Measurements from ENCODE around the gene HS6ST1. TPM values are rescaled to one million over a fixed set of nuclear protein-coding genes. Genes with fewer than 3 reads are reported as not detected.
"Not testable (repeated sequence)": the region's sequence is repeated elsewhere in the genome, so short reads cannot be mapped to it uniquely, and the experiment has no call there.

The HS6ST1 gene
- total RNA-seq, 1 donor from 2014 or later: 26.8 TPM

DNA sequence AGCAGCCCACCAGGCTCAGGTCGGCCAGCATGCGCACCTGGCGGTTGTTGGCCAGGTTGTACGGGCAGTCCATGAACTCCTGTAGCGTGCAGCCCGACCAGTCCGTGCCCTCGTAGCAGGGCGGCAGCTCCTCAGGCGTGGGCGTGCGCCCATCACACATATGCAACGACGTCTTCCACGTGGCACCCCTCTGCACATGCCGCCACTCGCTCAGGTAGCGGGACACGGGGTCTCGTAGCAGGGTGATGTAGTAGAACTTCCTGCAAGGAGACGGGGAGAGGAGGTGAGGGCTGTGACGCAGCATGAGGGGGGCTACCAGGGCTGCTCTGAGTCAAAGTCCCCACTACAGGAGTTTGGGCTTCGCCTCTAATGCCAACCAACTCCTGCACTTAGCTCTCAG lies 50.1 kb downstream of the HS6ST1 start:
- DNase-seq: not testable (repeated sequence)

DNA sequence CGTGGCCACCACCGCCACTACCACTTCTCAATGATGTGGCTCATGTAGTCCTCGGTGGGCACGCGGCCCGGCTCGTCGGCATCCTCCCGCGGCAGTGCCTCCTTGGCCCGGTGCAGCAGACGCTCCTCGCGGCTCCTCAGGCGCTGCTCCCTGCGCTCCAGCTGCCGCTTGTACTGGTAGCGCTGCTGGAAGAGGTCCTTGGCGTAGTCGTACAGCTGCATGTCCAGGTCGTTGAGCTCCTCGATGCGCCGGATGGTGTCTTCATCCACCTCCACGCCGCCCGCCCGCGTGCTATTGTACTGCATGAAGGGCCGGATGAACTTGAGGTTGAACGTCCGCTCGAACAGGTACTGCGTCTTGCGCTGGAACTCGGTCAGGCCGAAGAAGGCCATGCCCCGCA lies 50.5 kb downstream of the HS6ST1 start:
- not testable (repeated sequence) for DNase-seq

DNA sequence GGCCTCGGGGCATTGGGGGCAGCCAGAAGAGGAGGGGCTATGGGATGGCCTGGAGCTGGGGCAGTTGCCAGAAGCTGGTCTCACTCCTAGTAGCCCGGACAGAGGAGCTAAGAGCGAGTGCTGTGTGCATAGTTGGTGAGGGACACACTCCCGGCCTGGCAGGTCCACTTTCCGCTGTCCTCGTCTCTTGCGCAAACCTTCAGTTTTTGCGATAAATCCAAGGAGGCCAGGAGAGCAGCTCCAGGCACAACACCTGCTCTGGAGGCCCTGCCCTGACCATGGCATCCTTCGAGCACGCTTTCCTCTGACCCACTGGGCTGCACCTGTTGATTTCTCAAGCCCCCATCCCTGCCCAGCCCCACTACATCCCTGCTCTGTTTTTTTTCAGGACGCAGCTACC lies 51.0 kb downstream of the HS6ST1 start:
- DNase-seq: not testable (repeated sequence)

DNA sequence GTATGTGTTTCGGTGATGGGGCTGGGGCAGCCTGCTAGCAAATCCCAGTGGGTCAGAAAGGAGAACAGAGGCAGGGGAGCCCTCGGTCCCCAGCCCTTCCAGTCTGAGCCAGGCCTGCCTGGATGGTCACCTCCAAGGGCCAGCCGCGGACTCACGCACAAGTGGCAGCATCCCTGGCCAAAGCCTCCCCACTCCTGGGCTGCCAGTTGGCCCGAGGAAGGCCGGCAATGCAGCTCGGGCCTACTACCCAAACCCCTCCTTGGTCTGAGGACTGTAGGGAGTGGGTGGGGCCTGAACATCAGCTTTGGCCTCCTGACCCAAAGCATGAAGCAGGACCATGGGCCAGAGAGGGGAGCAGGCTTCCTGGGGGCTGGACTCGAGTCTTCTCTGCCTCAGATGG lies 51.5 kb downstream of the HS6ST1 start:
- not testable (repeated sequence) for DNase-seq

DNA sequence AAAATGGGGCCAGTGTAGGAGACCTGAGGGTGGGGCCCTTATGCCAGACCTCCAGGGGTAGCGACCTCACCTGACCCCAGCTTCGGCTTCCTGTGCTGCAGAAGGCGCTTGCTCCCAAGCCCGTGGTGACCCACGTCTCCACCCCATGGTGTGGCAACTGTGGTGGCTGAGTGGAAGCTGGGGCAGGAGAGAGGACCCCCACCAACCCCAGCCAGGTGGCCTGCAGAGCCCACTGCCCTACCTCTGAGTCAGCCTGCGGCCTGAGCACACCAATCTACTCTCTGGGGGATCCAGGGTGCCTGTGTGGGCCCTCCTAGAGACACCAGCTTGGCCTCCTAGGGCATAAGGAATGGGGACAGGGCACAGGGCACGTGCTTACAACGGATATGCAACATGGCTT lies 52.2 kb downstream of the HS6ST1 start:
- DNase-seq: not testable (repeated sequence)

DNA sequence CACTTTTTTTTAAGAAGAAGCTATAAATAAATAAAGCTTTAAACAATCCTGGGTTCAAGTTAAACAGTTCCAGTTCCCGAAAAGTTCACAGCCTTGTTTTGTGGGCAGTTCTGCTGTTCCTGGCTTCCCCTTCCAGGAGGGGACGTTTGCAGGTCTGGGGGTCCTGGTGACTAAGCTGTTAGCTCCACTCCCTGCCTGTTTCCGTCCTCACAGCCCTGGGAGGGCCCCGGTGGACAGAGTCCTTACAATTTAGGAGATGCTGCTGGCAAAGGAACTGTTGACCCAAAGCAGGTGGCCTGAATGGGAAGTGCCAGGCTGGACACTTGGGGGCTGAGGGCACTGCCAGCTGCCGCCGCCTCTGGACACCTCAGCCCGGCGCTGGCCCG lies 53.1 kb downstream of the HS6ST1 start:
- not testable (repeated sequence) for DNase-seq

DNA sequence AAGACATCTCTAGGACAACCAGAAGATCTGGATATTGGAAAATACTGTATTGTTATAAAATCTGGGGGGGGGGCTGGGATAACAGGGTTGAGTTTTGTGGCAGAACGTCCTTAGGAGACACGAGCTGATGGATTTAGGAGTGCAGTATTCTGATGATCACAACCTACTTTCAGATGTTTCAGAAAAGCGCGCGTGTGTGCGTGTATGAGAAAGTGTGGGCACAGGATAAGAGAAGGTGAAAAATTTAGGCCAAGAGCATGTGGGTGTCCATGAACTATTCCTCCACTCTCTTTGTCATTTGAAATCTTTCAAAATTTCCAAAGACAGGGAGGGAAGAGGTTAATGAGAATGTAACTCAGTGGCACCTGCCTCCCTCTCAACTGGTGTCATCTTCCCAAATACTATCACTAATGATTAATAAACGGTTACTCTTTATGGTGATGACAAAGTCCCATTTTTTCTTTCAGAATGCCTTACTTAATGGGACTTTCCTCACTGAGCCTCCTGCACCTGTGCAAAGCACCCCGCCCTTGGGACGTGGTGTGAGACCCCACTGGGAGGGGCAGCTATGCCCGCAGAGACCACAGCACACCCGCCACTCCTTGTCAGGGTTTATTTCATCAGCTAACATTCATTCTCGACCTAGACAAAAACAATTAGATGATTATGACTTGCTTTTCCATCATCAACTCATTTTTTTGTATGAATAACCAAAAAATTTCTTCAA lies 53.6 kb downstream of the HS6ST1 start:
- no peak for DNase-seq

DNA sequence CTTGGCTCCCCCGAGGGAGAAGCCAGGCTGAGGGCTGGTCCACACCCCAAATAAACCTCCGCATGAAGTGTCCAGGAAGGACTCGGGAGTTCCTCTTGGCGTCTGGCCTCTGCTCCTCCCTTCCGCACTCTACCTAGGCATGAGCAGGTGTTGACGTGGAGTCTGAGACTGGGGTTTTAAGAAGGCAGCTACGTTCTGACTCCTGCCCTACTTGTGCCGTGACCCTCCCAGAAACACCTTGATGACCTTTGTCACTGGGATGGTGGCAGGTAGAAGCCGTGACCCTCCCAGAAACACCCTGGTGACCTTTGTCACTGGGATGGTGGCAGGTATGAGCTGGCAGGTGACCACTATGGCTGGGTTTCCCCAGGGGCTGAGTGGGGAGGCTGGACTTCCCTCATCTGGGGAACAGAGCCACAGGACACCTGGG lies 54.8 kb downstream of the HS6ST1 start:
- DNase-seq: no peak

DNA sequence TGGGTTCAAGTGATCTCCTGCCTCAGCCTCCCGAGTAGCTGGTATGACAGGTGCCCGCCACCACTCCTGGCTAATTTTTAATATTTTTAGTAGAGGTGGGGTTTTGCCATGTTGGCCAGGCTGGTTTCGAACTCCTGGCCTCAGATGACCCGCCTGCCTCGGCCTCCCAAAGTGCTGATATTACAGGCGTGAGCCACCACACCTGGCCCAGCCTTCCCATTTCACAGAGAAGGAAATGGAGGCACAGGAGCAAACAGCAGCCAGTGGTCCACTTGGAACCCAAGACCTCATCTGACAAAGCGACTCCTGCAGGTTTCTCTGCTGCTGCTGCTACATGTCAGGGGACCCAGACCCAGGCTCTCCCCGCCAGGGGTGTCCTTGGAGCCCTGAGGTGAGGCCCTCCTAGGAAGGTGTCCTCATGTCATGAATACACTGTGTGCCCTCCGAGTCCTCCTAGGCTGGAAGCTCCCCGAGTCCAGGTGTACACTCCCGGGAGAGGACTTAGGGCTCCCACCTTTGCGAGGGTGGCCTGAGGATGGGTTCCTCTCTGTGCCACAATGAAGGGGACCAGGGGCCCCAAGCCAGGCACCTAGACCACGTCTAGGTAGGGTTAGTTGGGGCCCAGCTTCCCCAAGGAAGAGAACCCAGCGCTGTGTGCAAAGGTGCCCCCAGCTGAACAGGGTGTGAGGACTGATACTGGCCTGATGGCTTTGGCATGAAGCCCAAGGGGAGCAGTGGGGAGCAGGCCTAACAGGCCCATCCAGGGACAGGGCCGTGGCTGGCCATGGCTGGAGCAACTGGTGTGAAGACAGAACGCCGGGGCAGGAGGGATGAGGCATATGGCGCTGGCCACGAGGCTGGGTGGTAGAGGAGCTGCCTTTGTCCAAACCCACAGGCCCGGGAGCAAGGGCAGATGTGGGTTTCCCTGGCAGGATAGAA lies 56.1 kb downstream of the HS6ST1 start:
- DNase-seq: no peak

DNA sequence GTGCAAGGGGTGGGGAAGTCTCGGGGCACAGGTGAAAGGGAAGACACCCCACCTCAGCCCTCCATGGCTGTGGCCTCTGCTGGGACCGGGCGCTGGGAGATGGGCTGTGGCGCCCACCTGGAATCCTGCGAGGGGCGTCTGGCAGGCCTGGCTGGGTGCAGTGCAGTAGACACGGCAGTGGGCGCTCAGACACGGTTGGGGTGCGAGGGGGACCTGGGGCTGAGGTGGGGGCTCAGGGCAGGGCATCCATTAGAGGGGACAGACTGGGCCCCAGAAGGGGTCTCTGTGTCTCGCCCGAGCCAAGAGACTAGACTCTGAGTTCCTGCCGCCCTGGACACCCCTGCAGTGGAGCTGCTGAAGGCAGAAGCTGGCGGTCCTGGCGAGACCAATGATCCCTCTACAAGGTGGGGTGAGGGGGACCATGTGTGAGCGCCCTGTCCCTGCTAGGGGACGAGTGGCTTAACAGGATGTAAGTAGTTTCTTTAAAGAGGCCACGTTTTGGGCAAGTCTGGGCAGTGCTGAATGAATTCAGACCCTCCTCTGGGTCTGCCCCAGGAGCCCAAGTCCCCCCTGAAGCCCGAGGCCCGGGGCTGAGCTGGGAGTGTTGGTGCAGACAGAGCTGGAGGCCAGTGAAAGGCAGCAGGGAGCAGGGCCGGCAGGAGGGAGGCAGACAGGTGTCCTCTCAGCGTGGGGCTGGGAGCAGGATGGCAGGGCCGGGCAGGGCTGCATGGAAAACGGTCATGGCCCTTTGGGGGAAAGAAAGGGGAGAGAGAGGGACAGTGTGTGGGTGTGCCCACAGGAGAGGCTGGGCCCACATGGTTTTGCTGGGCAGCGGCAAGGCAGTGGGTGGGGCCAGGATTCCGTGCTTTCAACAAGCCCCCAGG lies 57.2 kb downstream of the HS6ST1 start:
- DNase-seq: no peak

DNA sequence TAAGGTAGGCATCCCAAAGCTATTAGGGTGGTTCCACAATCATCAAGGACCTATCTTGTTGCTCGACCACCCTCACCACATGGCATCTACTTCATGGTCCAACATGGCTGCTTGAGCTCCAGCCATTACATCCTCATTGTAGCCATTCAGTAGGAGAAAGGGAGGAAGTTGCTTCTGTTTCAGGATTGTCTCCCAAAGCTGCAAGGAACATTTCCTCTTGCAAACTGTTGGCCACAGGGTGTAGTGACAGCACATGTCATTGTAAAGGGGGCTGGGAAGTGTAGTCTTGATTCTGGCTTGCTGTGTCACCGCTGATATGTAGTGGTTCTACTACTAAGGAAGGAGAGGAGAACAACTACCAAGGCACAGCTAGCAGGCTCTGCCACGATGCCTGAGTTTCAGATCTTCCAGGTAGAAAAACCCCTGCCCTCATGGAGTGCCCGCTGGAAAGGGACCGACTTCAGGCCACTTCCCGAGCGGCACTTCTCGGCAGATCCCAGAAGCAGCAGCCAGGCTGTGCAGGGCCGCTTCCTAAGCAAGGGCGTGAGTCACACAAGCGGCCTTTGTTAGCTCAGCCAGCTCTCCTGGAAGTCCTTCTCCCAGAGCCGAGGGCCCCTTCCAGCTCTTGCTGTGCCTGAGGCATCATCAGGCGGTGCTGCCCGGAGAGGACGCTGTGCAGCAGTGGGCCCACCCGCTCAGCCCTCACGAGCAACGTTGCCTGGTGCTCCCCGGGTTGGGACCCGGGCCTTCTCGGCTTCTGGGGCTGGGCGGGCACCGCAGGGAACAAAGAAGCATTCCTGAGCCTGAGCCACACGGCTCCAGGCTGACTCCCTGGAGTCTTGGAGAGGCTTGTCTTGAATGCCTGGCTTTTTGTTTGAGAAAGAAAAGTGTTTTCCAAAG lies 58.2 kb downstream of the HS6ST1 start:
- peak; percentile 71 for DNase-seq

DNA sequence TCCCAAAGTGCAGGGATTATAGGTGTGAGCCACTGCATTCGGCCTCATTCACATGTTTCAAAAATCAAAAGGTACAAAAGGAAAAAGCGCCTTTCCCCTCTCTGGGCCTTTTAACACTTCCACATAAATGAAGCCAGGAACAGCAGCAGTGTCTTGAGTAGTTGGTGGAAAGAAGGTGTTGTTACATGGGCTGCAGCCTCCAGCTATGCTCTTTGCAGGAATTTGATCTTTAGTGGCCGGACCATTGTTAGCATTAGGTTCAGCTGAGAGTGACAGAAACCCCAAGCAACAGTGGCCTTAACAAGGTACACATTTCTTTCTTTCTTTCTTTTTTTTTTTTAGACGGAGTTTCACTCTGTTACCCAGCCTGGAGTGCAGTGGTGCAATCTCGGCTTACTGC lies 59.1 kb downstream of the HS6ST1 start:
- DNase-seq: no peak

DNA sequence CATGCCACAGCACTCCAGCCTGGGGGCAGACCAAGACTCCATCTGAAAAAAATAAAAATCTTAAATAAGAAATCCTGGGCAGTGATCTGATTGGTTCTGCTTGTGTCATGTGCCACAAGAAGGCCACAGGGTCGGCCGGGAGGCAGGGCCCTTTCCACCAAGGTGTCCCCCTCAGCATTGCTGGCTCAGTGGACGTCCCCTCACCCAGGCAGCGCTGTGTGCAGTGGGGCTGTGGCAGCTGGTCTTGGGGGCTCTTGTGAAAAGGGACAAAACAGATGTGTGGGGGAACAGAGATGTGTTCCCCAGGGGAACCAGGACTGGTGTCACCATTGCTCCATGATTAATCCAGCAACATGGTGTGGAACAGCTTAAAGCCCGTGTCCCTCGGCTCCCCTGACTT lies 60.5 kb downstream of the HS6ST1 start:
- no peak for DNase-seq

DNA sequence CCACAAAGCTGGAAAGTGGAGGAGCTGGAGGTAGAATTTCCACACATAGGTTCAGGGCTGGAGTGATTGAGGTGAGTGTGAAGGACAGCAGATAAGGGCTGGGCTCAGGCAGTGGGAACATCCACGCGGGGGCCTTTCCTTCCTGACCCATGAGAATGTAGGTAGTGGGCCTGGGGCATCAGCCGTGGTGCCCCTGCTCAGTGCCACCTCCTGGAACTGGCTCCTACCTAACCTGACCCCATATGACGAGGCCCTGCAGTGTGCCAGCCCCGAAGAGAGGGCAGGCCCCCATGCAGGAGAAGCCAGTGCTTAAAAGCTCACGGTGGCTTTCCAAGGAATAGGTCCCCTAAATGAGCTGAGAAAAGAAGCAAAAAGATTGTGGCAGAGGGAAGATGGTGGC lies 66.2 kb downstream of the HS6ST1 start:
- no peak for DNase-seq

DNA sequence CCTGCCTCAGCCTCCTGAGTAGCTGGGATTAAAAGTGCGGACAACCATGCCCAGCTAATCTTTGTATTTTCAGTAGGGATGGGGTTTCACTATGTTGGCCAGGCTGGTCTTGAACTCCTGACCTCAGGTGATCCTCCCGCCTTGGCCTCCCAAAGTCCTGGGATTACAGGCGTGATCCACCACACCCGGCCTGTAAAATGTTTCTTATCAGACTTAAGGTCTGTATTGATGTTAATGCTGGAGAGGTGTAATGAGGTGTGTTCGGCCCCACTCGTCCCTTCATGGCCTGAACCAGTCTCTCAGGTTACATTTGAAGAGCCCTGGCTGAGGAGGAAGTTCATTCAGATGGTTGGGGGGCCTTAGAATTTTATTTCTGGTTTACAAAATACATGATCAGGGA lies 66.6 kb downstream of the HS6ST1 start:
- DNase-seq: not testable (repeated sequence)

DNA sequence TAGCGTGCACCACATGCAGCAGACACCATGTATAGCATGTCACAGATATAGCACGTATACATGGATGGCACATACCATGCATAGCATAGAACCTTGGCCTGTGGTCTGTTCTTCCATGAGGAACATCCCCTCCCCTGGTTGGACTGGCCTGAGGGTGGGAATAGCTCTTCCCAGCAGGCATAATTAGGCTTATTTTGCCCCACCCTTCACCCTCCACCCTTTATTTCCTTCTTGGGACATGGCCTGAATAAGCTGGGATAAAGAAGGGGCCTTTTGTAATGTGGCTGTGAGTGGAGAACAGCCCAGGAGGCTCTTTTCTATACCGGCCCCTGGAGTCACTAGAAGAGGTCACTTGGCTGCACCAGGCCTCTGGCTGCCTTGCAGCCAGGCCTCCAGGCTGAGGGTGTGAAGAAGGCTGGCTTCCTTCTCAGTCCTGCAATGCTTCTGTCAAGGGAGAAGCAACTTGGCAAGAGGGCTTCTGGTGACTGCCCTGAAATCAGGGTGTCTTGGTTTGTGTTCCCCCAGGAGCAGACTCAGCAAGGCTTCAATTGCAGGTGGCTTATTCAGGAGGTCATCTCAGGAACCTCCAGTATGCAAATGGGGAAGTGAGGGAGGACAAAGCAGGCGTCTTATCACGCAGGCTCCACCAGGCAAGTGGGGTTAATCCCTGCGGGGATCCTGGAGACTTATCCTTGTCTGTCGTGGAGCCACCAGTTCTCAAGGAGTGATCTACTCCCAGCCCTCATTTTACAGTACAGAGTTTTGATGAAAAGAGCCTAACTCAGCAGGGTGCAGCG lies 68.2 kb downstream of the HS6ST1 start:
- DNase-seq: no peak

DNA sequence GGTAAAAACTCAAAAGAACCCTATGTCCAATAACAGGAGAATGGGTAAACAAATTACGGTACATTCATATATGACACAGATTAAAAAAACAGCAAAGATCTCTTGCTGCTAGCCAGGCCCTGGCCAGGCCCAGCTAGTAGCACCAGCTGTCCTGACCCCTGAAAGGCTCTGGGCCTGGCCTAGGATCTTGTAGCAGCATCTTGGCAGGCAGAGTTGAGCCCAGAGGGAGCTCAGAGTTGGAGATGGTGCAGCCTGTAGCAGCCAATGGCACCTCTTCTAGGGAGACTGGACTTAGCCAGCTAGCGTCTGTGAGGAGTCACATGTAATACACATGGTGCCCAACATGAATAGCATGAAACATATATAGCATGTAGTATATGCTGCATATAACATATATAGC lies 69.1 kb downstream of the HS6ST1 start:
- DNase-seq: no peak

DNA sequence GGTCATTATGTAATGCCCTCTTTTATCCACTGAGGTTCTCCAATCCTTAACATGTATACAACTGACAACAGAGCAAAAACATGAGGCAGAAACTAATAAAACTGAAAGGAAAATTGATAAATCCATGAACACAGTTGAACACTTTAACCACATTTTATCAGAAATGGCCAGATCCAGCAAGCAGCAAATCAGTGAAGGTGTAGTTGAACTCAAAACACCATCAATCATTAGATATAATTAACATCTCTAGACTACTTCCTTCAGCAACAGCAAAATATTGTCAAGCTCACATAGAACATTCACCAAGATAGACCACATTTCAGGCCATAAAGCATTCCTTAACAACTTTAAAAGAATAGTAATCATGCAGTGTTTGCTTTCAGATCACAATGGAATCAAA lies 72.9 kb downstream of the HS6ST1 start:
- DNase-seq: no peak

DNA sequence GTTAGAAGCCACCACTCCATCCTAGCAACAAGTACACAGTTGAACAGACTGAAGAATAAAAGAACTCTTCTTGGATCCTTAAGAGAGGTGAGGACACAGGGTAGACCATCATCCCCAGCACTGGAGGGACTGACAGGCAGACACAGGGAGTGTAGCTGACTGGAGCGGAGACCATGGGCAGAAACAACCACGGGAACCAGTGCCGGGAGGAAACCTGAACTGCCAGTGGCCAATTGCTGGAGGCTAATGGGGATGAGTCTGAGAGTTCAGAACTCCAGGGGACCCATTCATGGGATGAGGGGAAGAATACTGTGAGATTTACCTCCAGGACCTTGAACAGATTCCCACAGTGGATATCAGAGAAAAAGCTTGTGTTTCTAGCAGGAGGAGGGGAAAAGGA lies 76.8 kb downstream of the HS6ST1 start:
- no peak for DNase-seq

DNA sequence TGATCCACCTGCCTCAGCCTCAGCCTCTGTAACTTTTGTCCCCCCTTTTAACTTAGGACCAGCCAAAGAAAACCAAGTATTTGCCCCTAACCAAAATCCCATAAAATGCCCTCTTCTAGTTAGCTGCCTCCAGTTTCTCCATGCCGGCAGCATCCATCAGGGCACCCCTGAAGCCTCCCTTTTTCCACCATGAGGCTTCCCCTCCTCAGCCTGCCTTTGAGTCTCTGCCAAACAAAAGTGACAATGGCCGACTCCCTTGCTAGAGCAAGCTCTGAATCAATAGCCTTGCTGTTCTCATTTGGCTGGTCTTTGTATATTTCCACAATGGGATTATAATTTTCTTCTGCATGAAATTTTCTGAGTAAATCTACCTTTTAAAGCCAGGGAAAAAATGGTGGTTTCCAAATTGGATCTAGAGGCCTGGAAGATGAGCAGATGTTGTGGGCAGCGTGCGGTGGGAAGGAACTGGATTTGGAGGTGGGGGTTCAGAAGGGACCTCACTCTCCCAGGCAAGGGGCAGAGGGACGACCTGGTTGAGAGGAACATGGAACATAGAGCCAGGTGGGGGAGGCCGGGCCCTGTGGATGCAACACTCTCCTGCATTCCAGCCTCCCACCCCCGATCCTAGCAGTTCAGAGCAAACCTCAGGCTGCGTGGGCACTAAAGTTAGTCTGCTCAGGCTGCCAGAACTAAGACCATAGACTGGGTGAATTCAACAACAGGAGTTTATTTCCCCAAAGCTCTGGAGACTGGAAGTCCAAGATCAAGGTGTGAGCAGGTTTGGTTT lies 80.6 kb downstream of the HS6ST1 start:
- DNase-seq: no peak

All from tongue (tissue), 2 donors.